VCaP (cell line): ENCODE measurements around the gene PDCL3.

Experiments used
- H3K27ac ChIP-seq: fragments of 450-650 bp; 2 replicates; pipeline ENCODE4 v1.5.1; 2017
- CTCF ChIP-seq: fragments of 450-650 bp; conservative IDR thresholded peaks from 2 replicates; pipeline ENCODE4 v1.5.1; 2017; ENCODE audit warnings: mild to moderate bottlenecking, moderate library complexity

PDCL3 gene

DNA sequence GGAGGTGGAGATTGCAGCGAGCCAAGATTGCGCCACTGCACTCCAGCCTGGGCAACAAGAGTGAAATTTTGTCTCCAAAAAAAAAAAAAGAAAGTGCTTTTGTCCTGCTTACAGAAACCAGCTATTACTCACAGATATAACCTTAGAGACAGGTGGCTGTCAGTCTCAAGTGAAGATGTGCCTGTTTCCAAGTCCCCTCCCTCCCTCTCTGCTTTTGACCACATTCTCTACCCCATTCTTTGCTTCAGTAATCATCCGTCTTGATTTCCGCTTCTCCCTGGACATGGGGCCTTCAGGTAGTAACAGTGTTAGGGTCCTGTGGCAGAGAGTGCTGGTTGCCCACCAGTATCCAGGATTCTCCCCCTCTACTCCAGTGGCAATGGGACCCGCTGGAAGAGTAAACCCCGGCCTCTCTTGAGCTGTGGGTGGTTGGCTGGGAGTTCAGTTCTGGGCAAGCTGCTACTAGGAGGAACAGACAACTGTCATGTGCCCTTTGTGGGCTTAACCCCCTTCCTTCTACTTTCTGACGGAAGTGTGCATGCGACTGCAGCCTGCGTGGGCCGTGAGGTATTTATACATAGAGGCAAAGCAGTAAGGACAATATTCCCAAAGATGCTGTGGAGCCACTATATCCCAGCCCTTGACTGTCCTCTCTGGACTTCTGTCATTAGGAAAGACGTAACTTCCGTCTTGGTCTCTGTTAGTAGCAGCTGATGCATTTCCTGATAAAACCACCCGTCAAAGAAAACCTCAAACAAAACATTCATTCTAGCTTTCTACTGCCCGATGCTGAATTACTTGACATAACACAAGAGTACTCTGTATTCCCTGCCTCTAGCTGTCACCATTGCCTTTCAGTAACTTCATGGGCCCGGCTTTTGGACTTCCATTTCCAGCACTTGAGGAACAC, 17.8 kb downstream of the PDCL3 start:
- no peak overlapping the region for H3K27ac ChIP-seq
- TF ChIP-seq CTCF = no peak

DNA sequence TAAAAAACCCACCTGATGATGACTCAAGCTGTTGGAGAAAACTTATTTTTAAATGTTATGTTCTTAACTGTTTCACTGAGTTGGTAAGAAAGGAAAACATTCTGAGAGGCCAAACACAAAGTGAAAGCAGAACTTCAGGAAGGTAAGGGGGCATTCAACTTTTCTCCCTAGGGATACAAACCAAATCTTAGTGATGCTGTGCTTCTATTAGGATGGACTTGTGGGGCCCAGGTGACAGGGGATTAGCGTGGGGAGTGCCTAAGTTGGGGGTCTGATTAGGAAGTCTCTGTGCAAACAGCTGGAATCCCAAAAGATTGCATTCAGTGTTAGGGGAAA, 18.5 kb downstream of the PDCL3 start:
- no peak for TF ChIP-seq CTCF
- no peak overlapping the region for H3K27ac ChIP-seq

- TF ChIP-seq CTCF = no peak
- no peak overlapping the region for H3K27ac ChIP-seq
Measured at GRCh38 chr2:100584816-100585215, 22.0 kb downstream of the PDCL3 start.

GRCh38 chr2:100588071-100588786, 25.4 kb downstream of the PDCL3 start:
- TF ChIP-seq CTCF = no peak
- H3K27ac ChIP-seq = no peak overlapping the region

GRCh38 chr2:100589527-100589926, 26.7 kb downstream of the PDCL3 start:
- H3K27ac ChIP-seq = no peak overlapping the region
- TF ChIP-seq CTCF = no peak

GRCh38 chr2:100592226-100592625, 29.4 kb downstream of the PDCL3 start:
- no peak for TF ChIP-seq CTCF

DNA sequence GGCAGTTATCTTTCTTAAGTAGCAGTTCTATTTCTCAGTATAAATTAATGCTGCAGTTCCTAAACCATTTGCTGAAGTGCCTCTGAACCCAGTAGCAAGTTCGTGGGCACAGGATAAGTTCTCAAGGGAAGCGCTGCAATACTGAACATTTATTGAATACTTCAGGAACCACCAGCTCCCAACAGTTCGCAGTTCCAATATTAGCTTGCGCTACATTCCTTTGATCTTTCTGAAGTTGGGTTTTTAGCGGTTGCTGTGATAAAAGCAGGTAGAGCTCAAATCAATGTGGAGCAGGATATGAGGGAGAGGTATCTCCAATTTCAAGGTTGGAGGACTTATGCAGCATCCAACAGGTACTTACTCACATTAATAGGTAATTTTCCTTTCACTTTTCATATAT, 33.7 kb downstream of the PDCL3 start:
- H3K27ac ChIP-seq = no peak overlapping the region
- TF ChIP-seq CTCF = no peak

More at GRCh38 chr2:100592226-100592625, 29.4 kb downstream of the PDCL3 start:
- H3K27ac ChIP-seq = no peak overlapping the region
